ENCODE measurements around the gene BOC. TPM values are rescaled to one million over a fixed set of nuclear protein-coding genes. Genes with fewer than 3 reads are reported as not detected.
A peak's percentile ranks its signal among the peaks of the same experiment; 100 is the strongest.

The BOC gene
- total and polyA plus RNA-seq, 2 of the 4 experiments (the other 2 are of a cell fraction) = 6.8 to 15.2 TPM

- H3K4me1 ChIP-seq (ENCODE audit: control insufficient read depth, insufficient read depth, low read length) = no peaks in the 10 kb centered on the region
- H3K79me1 ChIP-seq (ENCODE audit: low read depth in 1 of 2, low read length in 2 of 2) = no peaks in the 10 kb centered on the region
- H2BK20ac ChIP-seq (ENCODE audit: low read depth, low read length) = no peak overlapping the region
- no peak overlapping the region for H4K5ac ChIP-seq (ENCODE audit: low read depth, low read length)
- no peak overlapping the region for H4K91ac ChIP-seq (ENCODE audit: insufficient read depth, low read depth, low read length)
- no peak overlapping the region for H3K9ac ChIP-seq (ENCODE audit: low read depth, low read length)
- POLR2A ChIA-PET (ENCODE audit: unreplicated experiment) = no interaction called here
- no peak overlapping the region for H2AK9ac ChIP-seq (replicated peaks; ENCODE audit: low read depth, low read length, poor library complexity)
- dilution Hi-C loops (cut with HindIII; ENCODE audit: low sequenced_read_pairs, unreplicated experiment) = no loop called here
- H3K9me1 ChIP-seq (ENCODE audit: insufficient read depth, low read length) = no peaks in the 10 kb centered on the region
- H2AFZ ChIP-seq (replicated peaks; ENCODE audit: low read length, poor library complexity) = no peak overlapping the region
- in situ Hi-C loops (cut with MboI; ENCODE audit: low sequenced_read_pairs) = no loop called here
- H3K27me3 ChIP-seq (ENCODE audit: control insufficient read depth, insufficient read depth, low read length) = peaks cover 22% of the 10 kb centered on the region
- H2BK120ac ChIP-seq (ENCODE audit: low read depth, low read length) = no peak overlapping the region
- H2BK5ac ChIP-seq (ENCODE audit: low read depth, low read length, poor library complexity, severe bottlenecking) = no peak overlapping the region
- no peak overlapping the region for H3K14ac ChIP-seq (replicated peaks; ENCODE audit: low read depth, low read length)
- TF ChIP-seq NFE2L2 (IDR thresholded peaks at IDR 0.05; ENCODE audit: low read depth, low read length) = no peak
- TF ChIP-seq RAD21 (IDR thresholded peaks at IDR 0.05; ENCODE audit: low read length) = no peak
- peak; percentile 82 for TF ChIP-seq CEBPB (IDR thresholded peaks at IDR 0.05; ENCODE audit: low read depth, low read length)
- intact Hi-C loops (cut with micrococcal nuclease) = no loop called here
- no peaks in the 10 kb centered on the region for H3K36me3 ChIP-seq (ENCODE audit: control insufficient read depth, insufficient read depth, low read length)
- H2BK15ac ChIP-seq (ENCODE audit: low read depth, low read length) = no peak overlapping the region
- ATAC-seq (ENCODE audit: low read depth) = no peak
- H4K20me1 ChIP-seq (ENCODE audit: insufficient read depth, low read length) = no peaks in the 10 kb centered on the region
- H3K4ac ChIP-seq (ENCODE audit: low read depth, low read length) = no peak overlapping the region
- H3K27ac ChIP-seq (ENCODE audit: insufficient read depth, low read length) = no peak overlapping the region
- H3K9me3 ChIP-seq (ENCODE audit: control insufficient read depth, insufficient read depth, low read length) = no peaks in the 10 kb centered on the region
- H3K56ac ChIP-seq (ENCODE audit: extremely low read depth, insufficient read depth, low read length) = no peak overlapping the region
- no peak overlapping the region for H3K18ac ChIP-seq (ENCODE audit: low read depth, low read length)
- no peak for DNase-seq
- no CpG with 5 or more reads among the region's 1 CpG for WGBS, 2 experiments (ENCODE audit: extremely low coverage in 2 of 2, insufficient read length in 1 of 2)
- CTCF ChIA-PET = no interaction called here
- H3K4me3 ChIP-seq (ENCODE audit: insufficient read depth, low read depth, low read length) = no peak overlapping the region
- no peak overlapping the region for H3K23ac ChIP-seq (ENCODE audit: low read depth, low read length)
- H2AK5ac ChIP-seq (ENCODE audit: low read depth, low read length) = no peak overlapping the region
- H3K4me2 ChIP-seq (ENCODE audit: low read depth, low read length) = no peak overlapping the region
- H4K8ac ChIP-seq (ENCODE audit: low read depth in 2 of 2, low read length in 2 of 2) = no peak overlapping the region
- BruUV-seq (replicated peaks) = no TSS peak
Measured at GRCh38 chr3:113200946-113201345, 10.4 kb upstream of the BOC start.
